Breast epithelium (tissue), 3 donors: ENCODE results near the gene S100G. TPM values are rescaled to one million over a fixed set of nuclear protein-coding genes. Genes with fewer than 3 reads are reported as not detected.

ENCODE experiments used
- total RNA-seq, 3 donors: library from RNA; depleted of rRNA; stranded (reverse); fragments of >200 nt; gene quantifications; one replicate each; pipeline ENCODE4 v1.1.0, GENCODE V29; 2016

Gene S100G
- total RNA-seq, 3 donors from 2014 or later, result 1.6 TPM; not detected in 2

Other genes starting within 250 kb of the S100G start
- 10 to 100 TPM; 12.3 to 26.3 (median 21.0) TPM for gene CTPS2, start 62.5 kb downstream of the S100G start, total RNA-seq
- 10 to 100 TPM; 17.4 to 30.4 (median 26.2) TPM for gene SYAP1, start 69.5 kb downstream of the S100G start, total RNA-seq
- gene TXLNG, start 136.3 kb downstream of the S100G start, total RNA-seq, result 10 to 100 TPM; 23.7 to 31.5 (median 25.2) TPM
- 10 to 100 TPM; 79.3 to 89.5 (median 86.4) TPM for gene RBBP7, start 220.2 kb downstream of the S100G start, total RNA-seq